GM21529 (cell line): ENCODE results near the gene KCNQ1OT1.

Experiments used
- ATAC-seq: cut with Tn5 transposase; IDR thresholded peaks from one replicate; pipeline ENCODE4 v1.9.1; 2021; ENCODE audit not compliant: unreplicated experiment

KCNQ1OT1 gene

DNA sequence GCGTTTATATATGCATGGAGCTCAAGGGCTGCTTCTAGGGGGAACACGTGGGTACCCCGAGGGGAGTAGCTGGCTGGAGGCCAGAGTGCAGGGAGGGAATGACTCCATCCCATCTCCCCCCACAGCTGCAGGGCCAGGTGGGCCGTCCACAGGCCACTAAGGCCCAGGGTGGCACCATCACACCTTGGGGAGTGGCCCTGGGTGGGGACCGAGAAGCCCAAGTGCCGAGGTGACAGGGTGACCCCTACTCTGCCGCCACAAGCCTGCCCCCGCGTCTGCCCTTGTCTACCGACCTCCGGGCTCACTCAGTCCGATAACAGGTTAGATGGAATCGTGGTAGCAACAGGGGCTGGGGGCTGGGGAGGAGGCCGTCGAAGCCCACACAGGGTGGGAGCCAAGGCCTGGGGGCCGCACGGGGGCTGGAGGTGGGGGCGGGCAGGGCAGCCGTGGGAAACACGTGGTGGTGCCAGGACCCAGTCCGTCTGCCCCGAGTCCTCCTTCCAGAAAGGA lies 125.7 kb downstream of the KCNQ1OT1 start:
- no peak for ATAC-seq

DNA sequence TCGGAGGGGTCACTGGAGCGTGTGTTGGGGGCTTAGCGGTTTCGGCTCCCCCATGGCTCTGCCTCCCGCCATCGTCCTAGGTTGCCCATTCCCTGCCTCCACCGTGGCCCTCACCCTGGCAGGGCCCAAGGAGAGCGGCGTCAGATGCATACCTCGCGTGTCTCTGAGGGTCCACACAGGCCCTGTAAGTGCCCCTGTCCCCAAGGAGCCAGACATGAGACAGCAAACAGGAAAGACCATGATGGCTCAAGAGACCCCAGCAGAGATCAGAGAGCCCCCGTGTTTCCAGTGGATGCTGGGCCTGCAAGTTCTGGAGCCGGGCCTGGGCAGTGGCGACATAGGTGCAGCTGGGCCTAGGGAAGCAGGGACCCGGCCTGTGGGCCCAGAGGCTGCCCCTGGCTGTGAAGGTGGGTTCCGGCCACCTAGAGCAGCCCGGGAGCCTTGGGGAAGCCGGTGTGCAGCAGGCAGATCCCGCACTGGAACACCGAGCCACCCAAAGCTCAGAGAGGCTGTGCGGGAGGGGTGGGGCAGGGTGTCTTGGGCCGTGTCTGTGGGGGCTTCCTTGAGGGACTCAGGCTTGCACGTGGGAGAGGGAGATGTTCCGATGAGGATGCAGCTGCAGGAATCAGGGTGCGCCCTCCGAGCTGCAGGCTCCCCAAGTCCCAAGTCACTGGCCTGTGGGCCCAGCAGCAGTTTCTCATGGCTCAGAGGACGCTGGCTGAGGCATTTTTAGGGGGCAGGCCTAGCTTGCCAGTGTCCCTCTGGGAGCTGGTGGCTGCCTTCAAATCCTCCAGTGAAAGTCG lies 126.4 kb downstream of the KCNQ1OT1 start:
- no peak for ATAC-seq

DNA sequence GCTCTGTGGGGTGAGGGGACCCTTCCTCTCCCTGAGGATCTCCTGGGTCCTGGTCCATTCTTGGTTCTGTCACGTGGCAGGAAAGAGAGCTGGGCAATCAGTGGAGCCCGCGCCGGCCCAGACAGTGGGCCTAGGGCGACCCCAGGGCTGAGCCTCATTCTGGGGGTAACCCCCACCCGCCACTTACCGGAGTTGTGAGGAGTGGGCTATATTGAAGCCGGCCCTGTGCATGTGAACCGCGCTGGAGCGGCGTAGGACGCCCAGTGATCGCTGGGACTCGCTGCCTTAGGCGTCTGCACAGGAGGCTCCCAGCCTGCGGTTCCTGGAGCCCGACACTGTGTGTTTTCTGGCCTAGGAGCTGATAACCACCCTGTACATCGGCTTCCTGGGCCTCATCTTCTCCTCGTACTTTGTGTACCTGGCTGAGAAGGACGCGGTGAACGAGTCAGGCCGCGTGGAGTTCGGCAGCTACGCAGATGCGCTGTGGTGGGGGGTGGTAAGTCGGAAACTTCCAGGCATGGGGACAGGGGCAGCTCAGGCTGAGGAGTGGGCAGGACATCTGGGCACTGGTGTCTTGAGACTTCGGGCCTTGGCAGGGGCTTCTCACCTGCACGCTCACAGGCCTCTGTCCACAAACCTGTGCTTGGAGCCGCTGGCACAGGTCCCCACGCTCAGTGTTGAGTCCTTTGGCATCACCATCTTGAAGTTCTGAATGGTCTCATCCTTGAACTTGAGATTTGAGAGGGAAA lies 127.1 kb downstream of the KCNQ1OT1 start:
- ATAC-seq: no peak

DNA sequence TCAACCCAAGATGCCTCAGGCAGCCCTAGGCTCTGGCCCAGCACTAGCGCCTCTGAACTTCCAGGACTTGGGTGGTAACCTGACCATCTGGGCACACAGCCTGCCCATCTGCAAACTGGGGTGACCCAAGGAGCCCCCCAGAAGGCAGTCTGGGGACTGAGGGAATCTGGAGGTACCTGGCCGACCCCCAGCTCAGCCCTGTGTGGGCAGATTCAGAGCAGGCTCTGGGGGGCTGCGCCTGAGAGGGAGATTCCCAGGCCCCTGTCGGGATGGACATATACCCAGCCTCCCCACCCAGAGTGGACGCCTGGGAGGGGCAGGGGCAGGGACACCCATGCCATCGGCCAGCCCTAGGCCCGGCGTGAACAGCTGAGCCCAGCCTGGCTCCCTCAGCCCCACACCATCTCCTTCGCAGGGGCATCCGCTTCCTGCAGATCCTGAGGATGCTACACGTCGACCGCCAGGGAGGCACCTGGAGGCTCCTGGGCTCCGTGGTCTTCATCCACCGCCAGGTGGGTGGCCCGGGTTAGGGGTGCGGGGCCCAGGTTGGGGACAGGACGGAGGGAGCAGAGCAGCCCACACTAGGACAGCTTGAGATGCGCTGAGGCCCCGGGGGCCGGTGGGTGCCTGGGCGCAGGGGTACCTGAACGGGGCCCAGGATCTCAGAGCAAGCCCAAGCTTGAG lies 128.1 kb downstream of the KCNQ1OT1 start:
- ATAC-seq: no peak

DNA sequence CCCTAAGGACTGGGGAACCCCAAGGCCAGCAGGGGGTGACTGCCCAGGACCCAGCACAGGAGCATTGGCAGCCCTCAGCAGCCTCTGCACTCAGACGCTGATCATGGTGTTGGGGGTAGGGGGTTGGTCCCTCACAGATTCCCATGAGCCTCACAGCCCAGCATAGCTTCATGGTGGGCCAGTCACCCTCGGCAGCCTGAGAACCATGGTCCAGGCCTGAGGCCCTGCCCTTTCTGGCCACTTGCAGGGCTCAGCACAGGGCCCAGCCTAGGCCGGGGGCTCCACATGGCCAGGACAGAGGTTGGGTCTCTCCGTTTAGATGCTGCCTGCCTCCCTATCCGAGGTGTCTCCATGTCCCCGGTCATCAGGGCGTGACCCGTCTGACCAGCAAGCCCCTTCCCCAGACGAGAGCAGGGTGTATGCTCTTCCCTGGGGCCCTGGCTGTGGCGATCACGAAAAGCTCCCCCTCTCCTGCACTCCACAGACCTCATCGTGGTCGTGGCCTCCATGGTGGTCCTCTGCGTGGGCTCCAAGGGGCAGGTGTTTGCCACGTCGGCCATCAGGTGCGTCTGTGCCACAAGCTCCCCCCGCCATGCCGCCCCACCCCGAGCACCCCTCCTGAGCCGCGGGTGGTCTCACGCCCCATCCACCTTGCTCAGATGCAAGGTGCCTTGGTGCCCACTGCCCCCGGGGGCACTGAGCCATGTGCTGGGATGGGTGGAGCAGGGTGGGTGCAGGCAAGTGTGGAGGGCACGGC lies 128.8 kb downstream of the KCNQ1OT1 start:
- no peak for ATAC-seq

DNA sequence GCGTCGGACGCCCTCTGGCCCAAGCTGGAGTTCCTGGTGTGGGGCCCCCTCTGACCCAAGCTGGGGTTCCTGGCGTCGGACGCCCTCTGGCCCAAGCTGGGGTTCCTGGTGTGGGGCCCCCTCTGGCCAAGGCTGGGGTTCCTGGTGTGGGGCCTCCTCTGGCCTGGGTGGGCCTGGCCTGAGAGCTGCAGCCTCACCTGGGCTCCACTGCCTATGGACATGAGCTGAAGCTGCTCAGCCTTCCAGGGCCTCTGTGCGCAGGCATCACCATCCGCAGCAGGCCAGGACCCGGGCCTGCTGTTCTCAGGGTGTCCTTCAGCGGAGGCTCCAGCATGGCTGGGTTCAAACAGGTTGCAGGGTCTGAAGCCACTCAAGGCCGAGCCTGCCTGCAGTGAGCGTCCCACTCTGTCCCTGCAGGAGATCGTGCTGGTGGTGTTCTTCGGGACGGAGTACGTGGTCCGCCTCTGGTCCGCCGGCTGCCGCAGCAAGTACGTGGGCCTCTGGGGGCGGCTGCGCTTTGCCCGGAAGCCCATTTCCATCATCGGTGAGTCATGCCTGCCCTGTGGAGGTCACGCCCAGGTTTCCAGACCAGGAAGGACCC lies 129.5 kb downstream of the KCNQ1OT1 start:
- ATAC-seq: no peak

DNA sequence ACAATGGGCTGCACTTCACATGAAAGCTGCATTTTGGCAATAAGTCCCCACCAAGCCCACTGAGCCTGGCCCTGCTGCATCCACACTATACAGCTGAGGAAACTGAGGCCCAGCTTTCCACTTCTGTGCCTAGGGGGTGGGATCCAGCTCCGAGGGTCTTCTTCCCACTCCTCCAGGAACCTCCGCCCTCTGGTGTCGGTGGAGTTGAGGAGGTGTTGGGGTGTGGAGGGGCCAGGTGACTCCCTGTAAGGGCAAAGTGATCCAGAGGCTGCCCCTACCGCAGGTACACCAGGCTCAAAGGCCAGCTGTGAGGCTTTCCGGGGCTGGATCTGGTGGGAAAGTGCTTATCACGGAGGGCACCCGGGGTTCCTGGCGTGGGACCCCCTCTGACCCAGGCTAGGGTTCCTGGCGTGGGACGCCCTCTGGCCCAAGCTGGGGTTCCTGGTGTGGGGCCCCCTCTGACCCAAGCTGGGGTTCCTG lies 130.0 kb downstream of the KCNQ1OT1 start:
- ATAC-seq: no peak

DNA sequence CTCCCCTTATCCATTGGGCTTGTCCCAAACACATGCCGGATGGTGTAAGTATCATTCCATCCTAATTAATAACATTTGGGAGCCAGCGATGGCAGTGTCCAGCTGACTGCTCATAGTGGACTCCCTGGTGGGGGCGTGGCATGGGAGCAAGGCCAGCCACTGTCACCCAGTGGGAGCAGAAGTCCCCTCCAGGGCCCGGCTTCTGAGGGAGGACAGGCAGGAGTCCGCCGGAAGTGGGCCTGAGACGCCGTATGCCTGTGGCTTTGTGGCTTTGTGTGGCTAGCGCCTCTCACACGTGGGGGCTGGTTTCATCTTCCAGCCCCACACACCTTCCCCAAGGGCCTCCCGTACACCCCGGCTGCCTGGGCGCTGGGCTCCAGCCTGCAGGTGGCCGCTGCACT lies 130.5 kb downstream of the KCNQ1OT1 start:
- no peak for ATAC-seq

DNA sequence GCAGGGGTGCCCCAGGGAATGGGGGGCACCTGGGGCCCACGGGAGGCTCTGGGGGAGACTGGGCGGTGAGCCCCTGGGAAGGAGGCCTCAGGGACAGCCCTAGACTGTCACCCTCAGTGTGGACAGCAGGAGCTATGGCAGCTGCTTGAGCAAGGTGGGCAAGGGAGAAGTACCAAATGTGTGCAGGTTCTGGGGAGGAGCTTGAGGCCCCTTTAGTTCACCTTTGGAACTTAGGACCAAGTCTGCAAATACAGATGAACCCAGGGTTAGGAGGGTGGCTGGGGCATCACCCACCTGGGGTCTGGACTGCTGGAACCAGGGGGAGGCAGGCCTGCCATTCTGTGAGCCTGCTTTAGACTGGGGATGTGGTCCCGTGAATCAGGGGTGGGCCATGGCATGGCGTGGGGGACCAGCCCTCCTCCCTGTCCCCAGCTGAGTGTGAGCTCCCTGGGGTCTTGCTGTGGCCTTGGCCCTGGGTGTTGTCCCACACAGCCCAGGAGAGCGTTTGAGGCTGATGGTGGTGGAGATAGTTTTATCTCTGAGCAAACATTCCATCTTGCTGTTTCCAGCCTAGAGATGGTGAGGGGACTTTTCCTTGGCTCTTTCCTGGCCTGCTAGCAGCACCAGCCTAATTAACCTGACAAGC lies 132.6 kb downstream of the KCNQ1OT1 start:
- no peak for ATAC-seq

DNA sequence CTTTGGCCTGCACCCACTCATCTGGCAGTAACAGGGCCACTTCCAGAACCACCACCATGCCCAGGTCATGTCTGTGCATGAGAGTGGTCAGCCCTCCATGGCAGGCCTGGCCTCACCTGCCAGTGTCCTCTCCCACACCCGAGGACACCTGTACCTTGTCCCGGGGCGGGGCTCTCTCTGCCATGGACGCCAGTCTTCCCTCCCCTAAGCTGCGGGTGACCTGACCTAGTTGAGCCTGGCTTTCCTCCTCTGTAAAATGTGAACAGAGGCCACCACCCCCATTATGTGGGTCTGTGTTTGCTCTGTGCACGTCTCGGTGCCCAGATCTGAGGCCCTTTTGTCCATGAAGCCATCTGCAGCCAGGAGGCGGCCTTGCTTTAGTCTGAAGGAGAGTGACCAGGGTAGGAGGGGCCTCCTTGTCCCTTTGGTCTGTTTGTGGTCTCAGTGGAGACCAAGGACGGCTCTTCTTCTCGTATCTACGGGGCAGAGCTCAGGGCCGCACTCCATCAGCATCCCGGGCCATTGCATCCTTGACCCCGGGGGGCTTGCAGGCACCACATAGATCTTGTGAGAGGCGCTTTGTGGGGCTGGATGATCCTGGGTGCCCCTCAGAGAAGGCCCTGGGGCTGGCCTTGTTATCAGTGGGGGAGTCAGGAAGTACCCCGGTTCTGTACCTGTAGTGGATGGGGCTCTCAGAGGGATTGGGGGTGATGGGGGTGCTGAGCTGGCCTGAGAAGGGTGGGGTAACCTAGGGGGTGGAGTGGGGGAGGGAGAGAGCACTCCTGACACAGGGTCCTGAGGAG lies 133.4 kb downstream of the KCNQ1OT1 start:
- no peak for ATAC-seq

DNA sequence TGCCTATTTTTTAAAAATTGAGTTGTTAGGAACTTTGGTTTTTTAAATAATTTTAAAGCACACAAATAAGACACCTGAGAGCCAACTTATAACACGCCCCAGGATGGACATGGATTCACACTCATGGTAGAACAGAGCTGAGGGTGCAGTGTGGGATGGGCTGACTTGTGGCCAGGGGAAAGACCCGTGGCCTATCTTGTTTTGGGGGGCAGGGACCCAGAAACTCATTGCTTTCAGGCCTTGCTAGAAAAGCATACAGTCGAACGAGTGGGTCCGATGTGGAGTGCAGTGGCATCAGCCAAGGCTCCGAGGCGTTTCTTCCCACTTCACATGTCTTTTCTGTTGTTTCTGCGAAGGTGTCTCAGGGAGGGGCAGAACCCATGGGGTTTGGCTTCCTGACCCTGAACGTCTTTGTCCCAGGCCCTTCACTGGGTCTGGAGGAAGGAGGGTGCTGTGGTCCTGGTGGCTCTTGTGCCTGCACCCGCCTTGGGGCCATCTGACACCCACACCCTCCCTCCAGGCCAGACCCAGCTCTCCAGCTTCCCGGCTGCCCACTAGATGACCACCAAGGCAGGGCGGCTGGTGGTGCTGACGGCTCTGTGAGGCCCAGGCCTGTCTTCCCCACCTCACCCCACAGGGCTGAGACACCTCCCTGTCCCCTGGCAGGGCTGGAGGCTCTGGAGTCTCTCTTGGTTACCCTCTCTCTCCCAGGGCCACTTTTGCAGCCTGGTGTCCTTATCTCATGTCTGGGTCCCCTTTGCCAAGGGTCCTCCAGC lies 134.2 kb downstream of the KCNQ1OT1 start:
- no peak for ATAC-seq

DNA sequence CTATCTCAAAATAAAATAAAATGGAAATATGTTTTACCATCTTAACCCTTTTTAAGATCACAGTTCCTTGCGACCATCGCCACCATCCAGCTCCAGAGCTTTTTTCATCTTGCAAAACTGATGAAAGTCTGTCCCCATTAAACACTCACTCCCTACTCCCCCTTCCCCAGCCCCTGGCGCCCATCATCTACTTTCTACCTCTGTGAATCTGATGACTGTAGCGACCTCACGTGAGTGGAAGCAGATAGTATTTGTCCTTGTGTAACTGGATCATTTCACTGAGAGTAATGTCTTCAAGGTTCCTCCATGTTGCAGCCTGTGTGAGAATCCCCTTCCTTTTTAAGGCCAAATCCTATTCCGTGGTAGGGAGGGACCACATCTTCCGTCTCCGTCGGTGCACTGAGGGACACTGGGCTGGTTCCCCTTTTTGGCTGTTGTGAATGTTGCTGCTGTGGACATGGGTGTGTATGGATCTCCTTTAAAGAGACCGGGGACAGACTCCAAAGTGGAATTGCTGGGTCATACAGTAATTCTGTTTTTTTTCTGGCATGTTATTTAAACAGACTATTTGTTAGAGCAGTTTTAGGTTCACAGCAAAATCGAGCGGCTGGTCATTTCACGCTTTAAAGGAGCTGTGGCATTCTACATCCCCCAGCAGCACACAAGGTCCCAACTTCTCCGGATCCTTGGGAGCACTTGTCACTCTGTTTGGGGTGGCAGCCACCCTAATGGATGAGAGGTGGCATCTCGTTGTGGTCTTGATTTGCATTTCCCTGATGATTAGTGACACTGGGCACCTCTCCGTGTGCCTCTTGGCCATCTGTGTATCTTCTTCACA lies 135.0 kb downstream of the KCNQ1OT1 start:
- no peak for ATAC-seq

DNA sequence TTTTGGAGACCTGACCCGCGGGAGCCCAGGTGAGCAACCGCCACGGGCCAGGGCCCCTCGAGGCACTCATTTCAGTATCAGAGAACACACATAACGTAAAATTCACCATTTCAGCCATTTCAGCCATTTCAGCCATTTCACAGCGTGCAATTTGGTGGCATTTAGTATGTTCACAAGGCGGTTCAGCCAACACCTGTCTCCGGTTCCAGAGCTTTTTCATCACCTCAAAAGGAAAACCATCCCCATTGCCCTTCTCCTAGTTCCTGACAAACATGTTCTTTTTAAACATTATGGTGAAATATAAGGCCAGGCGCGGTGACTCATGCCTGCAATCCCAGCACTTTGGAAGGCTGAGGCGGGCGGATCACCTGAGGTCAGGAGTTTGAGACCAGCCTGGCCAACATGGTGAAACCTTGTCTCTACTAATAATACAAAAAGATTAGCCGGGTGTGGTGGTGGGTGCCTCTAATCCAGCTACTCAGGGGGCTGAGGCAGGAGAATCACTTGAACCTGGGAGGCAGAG lies 135.7 kb downstream of the KCNQ1OT1 start:
- no peak for ATAC-seq

DNA sequence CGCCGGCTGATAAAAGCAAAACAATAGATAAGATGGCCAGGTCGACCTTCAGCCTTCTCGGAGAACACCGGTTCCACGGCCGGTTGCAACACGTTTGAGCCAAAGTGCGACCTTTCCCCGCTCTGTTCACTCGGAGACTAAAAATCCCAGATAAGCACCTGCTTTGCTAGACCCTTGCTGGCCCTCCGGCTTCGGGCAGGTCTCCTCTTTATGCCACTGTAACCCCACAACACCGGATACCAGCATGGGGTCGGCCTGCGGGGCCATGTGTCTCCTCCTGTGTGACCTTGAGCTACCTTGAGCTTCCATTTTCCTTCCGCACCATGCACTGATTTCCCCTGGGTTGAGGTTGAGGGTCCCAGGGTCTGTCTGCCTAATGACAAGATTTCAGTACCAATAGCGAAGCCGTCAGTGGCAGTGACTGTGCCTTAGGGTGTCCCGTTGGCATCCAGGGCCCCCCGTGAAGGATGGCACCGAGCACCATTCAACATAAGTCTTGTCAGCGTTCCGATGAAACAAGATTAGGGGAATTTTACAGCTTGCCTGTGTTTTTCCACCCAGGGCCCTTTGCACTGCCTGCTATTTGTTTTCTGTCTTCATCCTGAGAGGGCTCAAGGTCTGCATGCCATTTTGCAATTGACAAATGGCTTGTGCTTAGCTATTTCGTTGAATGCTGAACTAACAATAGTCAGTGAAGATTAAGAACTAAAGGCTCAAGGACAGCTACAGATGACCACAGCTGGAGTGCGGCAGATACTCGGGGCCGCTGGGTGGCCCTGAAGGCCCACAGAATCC lies 136.4 kb downstream of the KCNQ1OT1 start:
- no peak for ATAC-seq

DNA sequence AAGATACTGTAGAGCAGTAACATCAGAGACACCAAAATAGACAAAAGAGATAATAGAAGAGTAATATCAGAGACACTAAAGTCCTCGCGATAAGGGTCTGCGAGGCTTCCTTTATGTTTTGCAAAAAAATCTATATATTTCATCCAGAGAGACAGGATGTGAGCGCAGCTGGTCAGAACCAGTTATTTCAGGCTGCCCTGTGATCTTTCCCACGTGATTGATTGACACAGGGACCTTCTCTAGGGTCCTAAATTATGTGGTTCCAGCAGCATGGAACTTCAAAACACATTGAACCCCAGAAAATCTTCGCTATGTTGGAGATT lies 136.9 kb downstream of the KCNQ1OT1 start:
- no peak for ATAC-seq
